ENCODE data around the gene PPIP5K2. TPM values are rescaled to one million over a fixed set of nuclear protein-coding genes. Genes with fewer than 3 reads are reported as not detected.

The PPIP5K2 gene
- total RNA-seq, 6 experiments from 2014 or later: 19.4 to 30.6 (median 26.3) TPM

GRCh38 chr5:103244398-103244797 is 124.3 kb downstream of the PPIP5K2 start:
- Histone ChIP-seq H3K27me3 (no peaks in the 10 kb centered on the region), H3K27ac (no peak overlapping the region), H3K36me3 (no peaks in the 10 kb centered on the region), H3K9me3 (no peaks in the 10 kb centered on the region), H3K4me1 (no peaks in the 10 kb centered on the region), H3K4me3 (no peak overlapping the region)
- no peak for ATAC-seq
- intact Hi-C loops (cut with DNase I): no loop called here
- TF ChIP-seq CTCF (IDR thresholded peaks at IDR 0.05) (no peak), POLR2A (IDR thresholded peaks at IDR 0.05) (no peak)
- no peak for DNase-seq

GRCh38 chr5:103245761-103246160 is 125.7 kb downstream of the PPIP5K2 start:
- no peak for TF ChIP-seq POLR2A (IDR thresholded peaks at IDR 0.05)
- TF ChIP-seq CTCF (IDR thresholded peaks at IDR 0.05): no peak
- Histone ChIP-seq H3K4me1 (no peaks in the 10 kb centered on the region), H3K27ac (no peak overlapping the region), H3K36me3 (no peaks in the 10 kb centered on the region), H3K4me3 (no peak overlapping the region), H3K27me3 (no peaks in the 10 kb centered on the region), H3K9me3 (no peaks in the 10 kb centered on the region)
- intact Hi-C loops (cut with DNase I): no loop called here
- no peak for ATAC-seq
- 63% methylated on average over 4 of the region's 4 CpGs for WGBS (ENCODE audit: insufficient coverage, low coverage, low lambda C conversion rate, missing lambda C conversion rate)
- no peak for DNase-seq

GRCh38 chr5:103247118-103247517 is 127.0 kb downstream of the PPIP5K2 start:
- Histone ChIP-seq H3K27me3 (no peaks in the 10 kb centered on the region), H3K4me1 (no peaks in the 10 kb centered on the region), H3K36me3 (no peaks in the 10 kb centered on the region), H3K9me3 (no peaks in the 10 kb centered on the region), H3K4me3 (no peak overlapping the region), H3K27ac (no peak overlapping the region)
- no peak for ATAC-seq
- no peak for DNase-seq
- WGBS (ENCODE audit: insufficient coverage, low coverage, low lambda C conversion rate, missing lambda C conversion rate): 83% methylated on average over 1 of the region's 1 CpG
- TF ChIP-seq CTCF (IDR thresholded peaks at IDR 0.05) (no peak), POLR2A (IDR thresholded peaks at IDR 0.05) (no peak)
- intact Hi-C loops (cut with DNase I): no loop called here

- H3K27ac ChIP-seq: no peak overlapping the region
- no peaks in the 10 kb centered on the region for H3K36me3 ChIP-seq
- ATAC-seq (no peak), DNase-seq (no peak)
- H3K4me1 ChIP-seq: no peaks in the 10 kb centered on the region
- H3K9me3 ChIP-seq: no peaks in the 10 kb centered on the region
- no peak overlapping the region for H3K4me3 ChIP-seq
- WGBS (ENCODE audit: insufficient coverage, low coverage, low lambda C conversion rate, missing lambda C conversion rate): 65% methylated on average over 2 of the region's 2 CpGs
- TF ChIP-seq CTCF (IDR thresholded peaks at IDR 0.05): no peak
- no peak for TF ChIP-seq POLR2A (IDR thresholded peaks at IDR 0.05)
- H3K27me3 ChIP-seq: no peaks in the 10 kb centered on the region
- intact Hi-C loops (cut with DNase I): no loop called here
These were observed 129.0 kb downstream of the PPIP5K2 start for GRCh38 chr5:103249068-103249467.

- intact Hi-C loops (cut with DNase I): no loop called here
- Histone ChIP-seq H3K27me3 (no peaks in the 10 kb centered on the region), H3K36me3 (no peaks in the 10 kb centered on the region), H3K9me3 (no peaks in the 10 kb centered on the region), H3K27ac (no peak overlapping the region), H3K4me1 (peaks cover 0 to 3% (median 0%) of the 10 kb centered on the region in 4 donors), H3K4me3 (no peak overlapping the region)
- DNase-seq (no peak), ATAC-seq (no peak)
- WGBS (ENCODE audit: insufficient coverage, low coverage, low lambda C conversion rate, missing lambda C conversion rate): no CpG with 5 or more reads among the region's 1 CpG
- TF ChIP-seq POLR2A (IDR thresholded peaks at IDR 0.05) (no peak), CTCF (IDR thresholded peaks at IDR 0.05) (no peak)
These were observed 134.8 kb downstream of the PPIP5K2 start for GRCh38 chr5:103254921-103255320.

Measured in right lobe of liver (tissue), 6 donors.